ENCODE data around the gene FOXC1.
A peak's percentile ranks its signal among the peaks of the same experiment; 100 is the strongest.

FOXC1 gene

GRCh38 chr6:1608222-1609040, 1.3 kb upstream of the FOXC1 start:
- TF ChIP-seq GATA2 (IDR thresholded peaks at IDR 0.05; ENCODE audit: low read depth, low read length) = no peak
- no peak for TF ChIP-seq GATA3 (IDR thresholded peaks at IDR 0.05; ENCODE audit: low read depth, low read length)

DNA sequence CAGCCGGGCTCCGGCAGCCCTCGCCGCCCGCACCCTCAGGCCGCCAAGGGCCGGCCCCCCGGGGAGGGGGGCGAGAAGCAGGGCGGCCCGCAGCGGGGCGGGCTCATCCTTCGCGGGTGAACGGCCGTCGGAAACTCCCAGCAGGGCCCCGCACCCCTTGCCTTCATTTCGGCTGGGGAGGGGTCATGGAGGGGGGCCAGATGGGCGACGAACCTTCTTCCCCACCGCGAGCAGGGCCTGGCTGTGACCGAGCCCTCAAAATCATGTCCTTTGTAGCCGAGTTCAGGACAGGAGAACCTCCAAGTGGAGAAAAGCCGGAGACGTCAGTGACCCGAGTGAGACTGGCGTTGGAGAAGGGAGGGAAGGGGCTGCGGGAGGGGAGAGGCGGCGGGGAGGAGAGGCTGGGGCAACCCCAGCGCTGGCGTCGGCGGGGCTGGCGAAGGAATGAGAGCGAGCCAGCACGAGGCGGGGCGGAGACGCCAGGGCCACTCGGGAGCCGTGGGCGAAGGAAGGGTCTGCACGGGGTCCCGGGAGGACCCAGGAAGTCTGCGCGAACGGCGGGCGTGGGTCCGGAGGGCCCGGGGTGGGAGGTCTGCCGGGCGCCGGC, 571 bp upstream of the FOXC1 start:
- no peak for TF ChIP-seq GATA2 (IDR thresholded peaks at IDR 0.05; ENCODE audit: low read depth, low read length)

GRCh38 chr6:1610497-1611321, 994 bp downstream of the FOXC1 start:
- TF ChIP-seq GATA3 (IDR thresholded peaks at IDR 0.05; ENCODE audit: low read depth, low read length) (no peak), GATA2 (IDR thresholded peaks at IDR 0.05; ENCODE audit: low read depth, low read length) (no peak)

DNA sequence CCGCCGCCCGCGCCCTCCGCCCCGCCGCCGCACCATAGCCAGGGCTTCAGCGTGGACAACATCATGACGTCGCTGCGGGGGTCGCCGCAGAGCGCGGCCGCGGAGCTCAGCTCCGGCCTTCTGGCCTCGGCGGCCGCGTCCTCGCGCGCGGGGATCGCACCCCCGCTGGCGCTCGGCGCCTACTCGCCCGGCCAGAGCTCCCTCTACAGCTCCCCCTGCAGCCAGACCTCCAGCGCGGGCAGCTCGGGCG, 1.5 kb downstream of the FOXC1 start:
- no peak for TF ChIP-seq GATA3 (IDR thresholded peaks at IDR 0.05; ENCODE audit: low read depth, low read length)
- TF ChIP-seq GATA2 (IDR thresholded peaks at IDR 0.05; ENCODE audit: low read depth, low read length) = no peak

GRCh38 chr6:1611572-1612298, 2.0 kb downstream of the FOXC1 start:
- TF ChIP-seq GATA2 (IDR thresholded peaks at IDR 0.05; ENCODE audit: low read depth, low read length) = no peak
- no peak for TF ChIP-seq GATA3 (IDR thresholded peaks at IDR 0.05; ENCODE audit: low read depth, low read length)

DNA sequence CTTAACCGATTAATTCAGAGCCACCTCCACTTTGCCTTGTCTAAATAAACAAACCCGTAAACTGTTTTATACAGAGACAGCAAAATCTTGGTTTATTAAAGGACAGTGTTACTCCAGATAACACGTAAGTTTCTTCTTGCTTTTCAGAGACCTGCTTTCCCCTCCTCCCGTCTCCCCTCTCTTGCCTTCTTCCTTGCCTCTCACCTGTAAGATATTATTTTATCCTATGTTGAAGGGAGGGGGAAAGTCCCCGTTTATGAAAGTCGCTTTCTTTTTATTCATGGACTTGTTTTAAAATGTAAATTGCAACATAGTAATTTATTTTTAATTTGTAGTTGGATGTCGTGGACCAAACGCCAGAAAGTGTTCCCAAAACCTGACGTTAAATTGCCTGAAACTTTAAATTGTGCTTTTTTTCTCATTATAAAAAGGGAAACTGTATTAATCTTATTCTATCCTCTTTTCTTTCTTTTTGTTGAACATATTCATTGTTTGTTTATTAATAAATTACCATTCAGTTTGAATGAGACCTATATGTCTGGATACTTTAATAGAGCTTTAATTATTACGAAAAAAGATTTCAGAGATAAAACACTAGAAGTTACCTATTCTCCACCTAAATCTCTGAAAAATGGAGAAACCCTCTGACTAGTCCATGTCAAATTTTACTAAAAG, 2.7 kb downstream of the FOXC1 start:
- TF ChIP-seq GATA2 (IDR thresholded peaks at IDR 0.05; ENCODE audit: low read depth, low read length) (no peak), GATA3 (IDR thresholded peaks at IDR 0.05; ENCODE audit: low read depth, low read length) (no peak)

DNA sequence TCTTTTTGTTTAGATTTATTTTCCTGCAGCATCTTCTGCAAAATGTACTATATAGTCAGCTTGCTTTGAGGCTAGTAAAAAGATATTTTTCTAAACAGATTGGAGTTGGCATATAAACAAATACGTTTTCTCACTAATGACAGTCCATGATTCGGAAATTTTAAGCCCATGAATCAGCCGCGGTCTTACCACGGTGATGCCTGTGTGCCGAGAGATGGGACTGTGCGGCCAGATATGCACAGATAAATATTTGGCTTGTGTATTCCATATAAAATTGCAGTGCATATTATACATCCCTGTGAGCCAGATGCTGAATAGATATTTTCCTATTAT, 3.2 kb downstream of the FOXC1 start:
- peak; percentile 33; the same call in 1 of the 2 replicates for TF ChIP-seq GATA2 (IDR thresholded peaks at IDR 0.05; ENCODE audit: low read depth, low read length)
- TF ChIP-seq GATA3 (IDR thresholded peaks at IDR 0.05; ENCODE audit: low read depth, low read length) = no peak

- no peak for TF ChIP-seq GATA3 (IDR thresholded peaks at IDR 0.05; ENCODE audit: low read depth, low read length)
- no peak for TF ChIP-seq GATA2 (IDR thresholded peaks at IDR 0.05; ENCODE audit: low read depth, low read length)
These were observed 3.6 kb downstream of the FOXC1 start for GRCh38 chr6:1613346-1613687.

GRCh38 chr6:1613688-1614447, 4.2 kb downstream of the FOXC1 start:
- TF ChIP-seq GATA3 (IDR thresholded peaks at IDR 0.05; ENCODE audit: low read depth, low read length) (peak; percentile 78), GATA2 (IDR thresholded peaks at IDR 0.05; ENCODE audit: low read depth, low read length) (peak; percentile 98)

DNA sequence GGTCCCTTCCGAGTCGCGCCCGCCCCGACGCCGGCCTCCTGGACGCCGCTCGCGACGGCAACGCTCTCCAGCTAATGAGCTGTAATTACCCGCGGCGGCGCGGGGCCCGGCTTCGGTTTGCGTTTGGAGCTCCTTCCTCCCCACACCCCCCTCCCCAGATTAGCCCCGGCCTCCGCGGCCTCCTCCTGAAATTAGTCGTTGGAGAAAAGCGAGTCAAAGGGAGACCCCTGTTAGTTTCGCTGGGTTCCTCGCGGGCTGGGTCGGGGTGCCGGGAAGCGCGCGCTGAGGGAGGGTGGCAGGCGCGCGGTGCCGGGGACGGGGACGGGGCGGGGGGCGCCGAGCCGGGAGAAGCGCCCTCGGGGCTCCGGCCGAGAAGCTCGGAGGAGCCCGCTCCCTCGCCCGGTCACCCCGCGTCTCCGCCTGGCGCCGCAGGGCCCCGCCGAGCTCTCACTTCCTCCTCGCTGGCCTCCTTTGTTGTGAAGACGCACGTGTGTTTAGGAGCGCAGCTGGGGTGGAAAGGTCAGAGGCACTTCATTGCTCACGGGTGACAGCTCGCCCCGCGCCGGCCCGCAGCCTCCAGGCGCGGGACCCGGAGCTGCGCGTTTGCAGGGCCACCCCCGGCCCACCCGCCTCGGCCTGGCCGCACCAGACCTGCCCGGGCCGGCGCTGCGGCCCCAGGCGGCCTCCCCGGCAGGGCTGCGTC, 4.9 kb downstream of the FOXC1 start:
- TF ChIP-seq GATA2 (IDR thresholded peaks at IDR 0.05; ENCODE audit: low read depth, low read length) (no peak), GATA3 (IDR thresholded peaks at IDR 0.05; ENCODE audit: low read depth, low read length) (no peak)

GRCh38 chr6:1615151-1615852, 5.6 kb downstream of the FOXC1 start:
- TF ChIP-seq GATA2 (IDR thresholded peaks at IDR 0.05; ENCODE audit: low read depth, low read length) (no peak), GATA3 (IDR thresholded peaks at IDR 0.05; ENCODE audit: low read depth, low read length) (no peak)

GRCh38 chr6:1615853-1616420, 6.2 kb downstream of the FOXC1 start:
- no peak for TF ChIP-seq GATA2 (IDR thresholded peaks at IDR 0.05; ENCODE audit: low read depth, low read length)
- no peak for TF ChIP-seq GATA3 (IDR thresholded peaks at IDR 0.05; ENCODE audit: low read depth, low read length)

All from SH-SY5Y (cell line).